Esophagus (tissue), 2 donors: ENCODE data around the gene OSBPL7. TPM values are rescaled to one million over a fixed set of nuclear protein-coding genes. Genes with fewer than 3 reads are reported as not detected.

ENCODE experiments used
- H3K27ac ChIP-seq, 2 donors: one replicate each; pipeline ENCODE4 v1.5.1; 2013; ENCODE audit warnings: low read depth in 2 of 2, mild to moderate bottlenecking in 2 of 2, inconsistent platforms in 1 of 2, low read length in 1 of 2, moderate library complexity in 1 of 2
- H3K27me3 ChIP-seq, 2 donors: one replicate each; pipeline ENCODE4 v1.6.1; 2013; ENCODE audit warnings: low read length in 2 of 2, control low read depth in 1 of 2, mild to moderate bottlenecking in 1 of 2; ENCODE audit not compliant: insufficient read depth in 2 of 2, control insufficient read depth in 1 of 2
- H3K36me3 ChIP-seq, 2 donors: one replicate each; pipeline ENCODE4 v1.6.1; 2013; ENCODE audit warnings: low read length in 1 of 2; ENCODE audit not compliant: control insufficient read depth in 2 of 2, insufficient read depth in 2 of 2
- H3K4me1 ChIP-seq, 2 donors: one replicate each; pipeline ENCODE4 v1.6.1; 2013; ENCODE audit warnings: low read length in 1 of 2; ENCODE audit not compliant: control insufficient read depth in 2 of 2, insufficient read depth in 2 of 2
- H3K4me3 ChIP-seq, 2 donors: one replicate each; pipeline ENCODE4 v1.5.1; 2013; ENCODE audit warnings: low read length in 2 of 2, mild to moderate bottlenecking in 2 of 2, low read depth in 1 of 2, moderate library complexity in 1 of 2
- H3K9me3 ChIP-seq, 2 donors: one replicate each; pipeline ENCODE4 v1.6.1; 2013; ENCODE audit warnings: mild to moderate bottlenecking in 2 of 2, low read depth in 1 of 2, low read length in 1 of 2, moderate library complexity in 1 of 2; ENCODE audit not compliant: control insufficient read depth in 2 of 2, insufficient read depth in 1 of 2
- WGBS, 2 donors: extraction: QIAGEN DNeasy Blood & Tissue Kit; methylation state at CpG; one replicate each; pipeline ENCODE4 v1.1.7; 2013; 5-methylcytosine and 5-hydroxymethylcytosine counted together
- polyA plus RNA-seq, 2 donors: library from polyadenylated mRNA; stranded (reverse); fragments of 200-250 nt; gene quantifications; one replicate each; pipeline ENCODE4 v1.2.3, GENCODE V29; 2013
- donor health status: healthy with polysubstance abuse.
- donor health status: Bipolar disorder and iron deficiency.

OSBPL7 gene
- polyA plus RNA-seq, 2 donors, result 1.9 to 3.7 TPM

- Histone ChIP-seq H3K27me3 (no peaks in the 10 kb centered on the region), H3K4me3 (no peak overlapping the region), H3K27ac (no peak overlapping the region), H3K4me1 (peaks cover 6% of the 10 kb centered on the region in 2 donors), H3K36me3 (peaks cover 12 to 19% of the 10 kb centered on the region in 2 donors), H3K9me3 (no peaks in the 10 kb centered on the region)
- 93 to 94% methylated on average over 19 to 21 of the region's 21 CpGs for WGBS, 2 donors
Observed at GRCh38 chr17:47816111-47816735, 5.4 kb downstream of the OSBPL7 start.

DNA sequence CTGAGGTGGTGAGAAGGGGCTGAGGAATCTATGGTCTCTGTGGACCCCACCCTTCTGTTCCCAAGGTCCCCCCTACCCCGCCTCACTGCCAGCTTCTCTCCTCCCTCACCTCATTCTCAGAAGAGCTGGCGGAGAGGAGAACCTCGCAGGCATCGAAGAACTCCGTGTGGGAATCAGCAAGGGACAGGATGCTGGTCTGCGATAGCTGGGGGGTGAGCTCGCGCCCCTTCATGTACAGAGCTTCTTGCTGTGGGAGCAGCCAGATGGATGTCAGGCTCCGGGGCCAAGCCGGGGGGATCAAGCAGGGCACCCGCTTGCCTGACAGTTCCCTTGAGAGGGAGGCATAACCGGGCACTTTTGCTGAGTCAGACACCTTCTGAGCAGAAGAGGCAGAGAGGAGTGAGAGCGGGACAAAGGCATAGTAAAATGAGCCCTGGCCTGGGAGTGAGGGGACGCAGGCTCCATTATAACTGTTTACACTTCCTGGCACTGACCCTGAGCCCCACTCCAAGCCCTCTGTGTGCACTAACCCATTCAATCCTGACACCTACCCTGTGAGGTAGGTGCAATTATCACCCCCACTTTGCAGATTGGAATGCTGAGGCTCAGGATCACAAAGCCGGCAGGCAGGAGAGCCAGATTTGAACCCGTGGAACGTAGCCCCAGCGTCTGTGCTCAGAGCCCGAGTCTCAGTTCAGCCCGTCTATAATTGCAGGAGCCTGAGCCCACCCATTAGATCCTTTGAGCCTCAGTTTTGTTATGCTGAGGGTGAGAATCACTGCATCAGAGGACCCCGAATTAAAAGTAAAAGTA is 6.3 kb downstream of the OSBPL7 start:
- no peak overlapping the region for H3K4me3 ChIP-seq
- peaks cover 2 to 10% of the 10 kb centered on the region in 2 donors for H3K4me1 ChIP-seq
- 93 to 94% methylated on average over 21 of the region's 21 CpGs for WGBS, 2 donors
- H3K9me3 ChIP-seq, result no peaks in the 10 kb centered on the region
- H3K27ac ChIP-seq, result no peak overlapping the region
- peaks cover 12 to 19% of the 10 kb centered on the region in 2 donors for H3K36me3 ChIP-seq
- no peaks in the 10 kb centered on the region for H3K27me3 ChIP-seq

GRCh38 chr17:47813512-47814031 is 8.0 kb downstream of the OSBPL7 start:
- Histone ChIP-seq H3K9me3 (no peaks in the 10 kb centered on the region), H3K4me1 (peaks cover 5 to 12% of the 10 kb centered on the region in 2 donors), H3K36me3 (peaks cover 12 to 23% of the 10 kb centered on the region in 2 donors), H3K4me3 (no peak overlapping the region), H3K27me3 (no peaks in the 10 kb centered on the region), H3K27ac (no peak overlapping the region)
- 95% methylated on average over 21 to 22 of the region's 22 CpGs for WGBS, 2 donors

DNA sequence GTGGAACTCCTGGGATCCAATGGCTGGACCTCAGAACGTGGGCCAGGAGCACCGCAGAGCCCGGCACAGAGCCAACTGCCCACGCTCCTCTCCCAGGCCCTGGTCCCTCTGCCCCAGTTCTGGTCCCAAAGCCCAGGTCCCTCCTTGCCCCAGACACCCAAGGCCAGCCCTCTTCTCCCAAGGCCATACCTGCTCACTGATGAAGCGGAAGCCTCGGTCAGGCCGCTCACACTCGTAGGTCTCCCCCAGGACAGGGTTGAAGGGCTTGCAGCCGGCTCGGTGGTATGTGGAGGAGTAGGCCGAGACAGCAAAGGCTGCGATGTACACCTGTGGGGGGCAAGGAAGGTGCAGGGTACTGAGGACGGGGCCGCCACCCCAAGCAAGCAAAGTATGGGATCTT is 8.5 kb downstream of the OSBPL7 start:
- WGBS, 2 donors, result 90 to 95% methylated on average over 14 of the region's 14 CpGs
- Histone ChIP-seq H3K4me3 (no peak overlapping the region), H3K36me3 (peaks cover 12 to 20% of the 10 kb centered on the region in 2 donors), H3K27me3 (no peaks in the 10 kb centered on the region), H3K9me3 (no peaks in the 10 kb centered on the region), H3K27ac (no peak overlapping the region), H3K4me1 (peaks cover 5 to 12% of the 10 kb centered on the region in 2 donors)

DNA sequence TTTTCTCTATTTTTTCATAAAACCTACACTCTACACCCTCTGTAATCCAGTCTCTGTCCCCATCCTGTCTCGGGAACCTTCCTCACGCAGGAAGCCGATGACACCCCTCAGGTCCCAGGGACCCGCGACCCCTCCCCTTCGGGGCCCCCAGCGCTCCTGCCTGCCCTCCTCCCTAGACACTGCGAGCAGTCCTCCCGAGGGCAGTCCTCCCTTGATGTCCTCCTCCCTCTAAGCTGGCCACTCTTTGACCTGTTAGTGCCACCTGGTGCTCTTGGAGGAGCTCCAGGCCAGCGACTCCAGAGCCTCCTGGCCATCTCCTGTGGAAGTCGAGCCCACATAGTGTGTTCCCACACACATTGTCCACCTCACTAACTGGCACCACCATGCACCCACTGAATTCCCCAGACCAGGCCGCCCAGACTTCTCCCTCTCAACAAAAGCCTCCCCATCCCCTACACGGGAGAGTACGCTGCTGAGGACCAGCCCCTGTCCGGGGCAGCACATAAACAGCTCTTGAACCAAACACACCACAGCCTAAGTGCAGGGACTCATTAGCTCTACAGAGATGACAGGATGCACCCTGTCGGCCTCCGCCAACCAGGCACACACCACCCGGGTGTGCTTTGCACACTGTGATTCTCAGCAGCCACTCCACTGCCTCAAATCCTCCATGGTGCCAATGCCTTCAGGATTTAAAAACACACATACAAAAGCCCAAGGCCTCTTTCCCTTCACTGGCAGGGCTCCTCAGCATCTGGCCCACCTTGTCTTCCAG is 9.3 kb downstream of the OSBPL7 start:
- H3K27ac ChIP-seq, result no peak overlapping the region
- no peaks in the 10 kb centered on the region for H3K9me3 ChIP-seq
- no peaks in the 10 kb centered on the region for H3K27me3 ChIP-seq
- H3K4me1 ChIP-seq, result peaks cover 5 to 12% of the 10 kb centered on the region in 2 donors
- H3K36me3 ChIP-seq, result peaks cover 12 to 21% of the 10 kb centered on the region in 2 donors
- WGBS, 2 donors, result 83 to 88% methylated on average over 18 of the region's 18 CpGs
- no peak overlapping the region for H3K4me3 ChIP-seq

- Histone ChIP-seq H3K9me3 (no peaks in the 10 kb centered on the region), H3K27me3 (no peaks in the 10 kb centered on the region), H3K4me1 (peaks cover 5 to 12% of the 10 kb centered on the region in 2 donors), H3K4me3 (no peak overlapping the region), H3K36me3 (peaks cover 8 to 17% of the 10 kb centered on the region in 2 donors), H3K27ac (no peak overlapping the region)
- WGBS, 2 donors, result 70 to 78% methylated on average over 7 of the region's 7 CpGs
Observed at GRCh38 chr17:47811709-47812108, 9.9 kb downstream of the OSBPL7 start.

- peaks cover 5 to 11% of the 10 kb centered on the region in 2 donors for H3K36me3 ChIP-seq
- H3K4me3 ChIP-seq, result no peak overlapping the region
- H3K9me3 ChIP-seq, result no peaks in the 10 kb centered on the region
- peak overlapping the region; percentile 70 to 72 for H3K27ac ChIP-seq
- H3K4me1 ChIP-seq, result peaks cover 5 to 12% of the 10 kb centered on the region in 2 donors
- 67 to 70% methylated on average over 9 of the region's 9 CpGs for WGBS, 2 donors
- H3K27me3 ChIP-seq, result no peaks in the 10 kb centered on the region
Observed at GRCh38 chr17:47810901-47811635, 10.5 kb downstream of the OSBPL7 start.

- Histone ChIP-seq H3K9me3 (no peaks in the 10 kb centered on the region), H3K27me3 (no peaks in the 10 kb centered on the region), H3K4me1 (peaks cover 5 to 12% of the 10 kb centered on the region in 2 donors), H3K27ac (peak overlapping the region; percentile 70 to 72), H3K4me3 (no peak overlapping the region), H3K36me3 (peaks cover 0 to 8% of the 10 kb centered on the region in 2 donors)
- WGBS, 2 donors, result 35 to 40% methylated on average over 10 of the region's 10 CpGs
Observed at GRCh38 chr17:47810200-47810821, 11.3 kb downstream of the OSBPL7 start.
